Measurements from ENCODE around the gene ANAPC7.
"Not testable (repeated sequence)": the region's sequence is repeated elsewhere in the genome, so short reads cannot be mapped to it uniquely, and the experiment has no call there.

DNA sequence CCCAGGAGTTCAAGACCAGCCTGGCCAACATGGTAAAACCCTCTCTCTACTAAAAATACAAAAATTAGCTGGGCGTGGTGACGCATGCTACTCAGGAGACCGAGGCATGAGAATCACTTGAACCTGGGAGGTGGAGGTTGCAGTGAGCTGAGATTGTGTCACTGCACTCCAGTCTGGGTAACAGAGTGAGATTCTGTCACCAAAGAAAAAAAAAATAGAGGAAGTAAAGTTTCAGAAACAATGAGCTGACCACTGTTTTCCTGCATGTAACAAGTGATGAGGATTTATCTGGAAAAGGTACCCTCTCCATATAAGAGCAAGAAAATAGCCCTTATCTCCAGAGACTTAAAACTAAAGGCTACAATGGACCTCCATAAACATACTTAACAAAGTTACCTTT lies 13.6 kb upstream of the ANAPC7 start:
- TF ChIP-seq POLR2AphosphoS5 (IDR thresholded peaks at IDR 0.05): not testable (repeated sequence)
- TF ChIP-seq, protein P1, sequence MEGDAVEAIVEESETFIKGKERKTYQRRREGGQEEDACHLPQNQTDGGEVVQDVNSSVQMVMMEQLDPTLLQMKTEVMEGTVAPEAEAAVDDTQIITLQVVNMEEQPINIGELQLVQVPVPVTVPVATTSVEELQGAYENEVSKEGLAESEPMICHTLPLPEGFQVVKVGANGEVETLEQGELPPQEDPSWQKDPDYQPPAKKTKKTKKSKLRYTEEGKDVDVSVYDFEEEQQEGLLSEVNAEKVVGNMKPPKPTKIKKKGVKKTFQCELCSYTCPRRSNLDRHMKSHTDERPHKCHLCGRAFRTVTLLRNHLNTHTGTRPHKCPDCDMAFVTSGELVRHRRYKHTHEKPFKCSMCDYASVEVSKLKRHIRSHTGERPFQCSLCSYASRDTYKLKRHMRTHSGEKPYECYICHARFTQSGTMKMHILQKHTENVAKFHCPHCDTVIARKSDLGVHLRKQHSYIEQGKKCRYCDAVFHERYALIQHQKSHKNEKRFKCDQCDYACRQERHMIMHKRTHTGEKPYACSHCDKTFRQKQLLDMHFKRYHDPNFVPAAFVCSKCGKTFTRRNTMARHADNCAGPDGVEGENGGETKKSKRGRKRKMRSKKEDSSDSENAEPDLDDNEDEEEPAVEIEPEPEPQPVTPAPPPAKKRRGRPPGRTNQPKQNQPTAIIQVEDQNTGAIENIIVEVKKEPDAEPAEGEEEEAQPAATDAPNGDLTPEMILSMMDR (IDR thresholded peaks at IDR 0.05): not testable (repeated sequence)
